Ishikawa (cell line): Measurements from ENCODE around the gene SBNO1.

Experiments
- CEBPB ChIP-seq: IDR thresholded peaks from 2 replicates; pipeline ENCODE4 v1.6.1; 2012
- CREB1 ChIP-seq: IDR thresholded peaks from 2 replicates; pipeline ENCODE4 v1.6.1; 2012; ENCODE audit warnings: low read depth
- EGR1 ChIP-seq: IDR thresholded peaks from 2 replicates; pipeline ENCODE4 v1.6.1; 2012
- EP300 ChIP-seq: IDR thresholded peaks from 2 replicates; pipeline ENCODE4 v1.6.1; 2012; ENCODE audit warnings: borderline replicate concordance
- FOXM1 ChIP-seq: IDR thresholded peaks from 2 replicates; pipeline ENCODE4 v1.6.1; 2012; ENCODE audit warnings: low read depth, borderline replicate concordance
- NFIC ChIP-seq: IDR thresholded peaks from 2 replicates; pipeline ENCODE4 v1.6.1; 2012
- RAD21 ChIP-seq: IDR thresholded peaks from 2 replicates; pipeline ENCODE4 v1.6.1; 2012; ENCODE audit warnings: low read depth
- TAF1 ChIP-seq: IDR thresholded peaks from 2 replicates; pipeline ENCODE4 v1.6.1; 2012; ENCODE audit warnings: low read depth, mild to moderate bottlenecking
- TEAD4 ChIP-seq: IDR thresholded peaks from 2 replicates; pipeline ENCODE4 v1.6.1; 2012
- YY1 ChIP-seq: IDR thresholded peaks from 2 replicates; pipeline ENCODE4 v1.6.1; 2012; ENCODE audit warnings: low read depth
- ZBTB7A ChIP-seq: IDR thresholded peaks from 2 replicates; pipeline ENCODE4 v1.6.1; 2012; ENCODE audit warnings: low read depth
- TF ChIP-seq, protein P1 (sequence below): IDR thresholded peaks from 2 replicates; pipeline ENCODE4 v1.6.1; 2012
- TF ChIP-seq, protein P2 (sequence below): IDR thresholded peaks from 2 replicates; pipeline ENCODE4 v1.6.1; 2012
- TF ChIP-seq, protein P3 (sequence below): IDR thresholded peaks from 2 replicates; pipeline ENCODE4 v1.6.1; 2012; ENCODE audit warnings: low read depth, mild to moderate bottlenecking

DNA sequence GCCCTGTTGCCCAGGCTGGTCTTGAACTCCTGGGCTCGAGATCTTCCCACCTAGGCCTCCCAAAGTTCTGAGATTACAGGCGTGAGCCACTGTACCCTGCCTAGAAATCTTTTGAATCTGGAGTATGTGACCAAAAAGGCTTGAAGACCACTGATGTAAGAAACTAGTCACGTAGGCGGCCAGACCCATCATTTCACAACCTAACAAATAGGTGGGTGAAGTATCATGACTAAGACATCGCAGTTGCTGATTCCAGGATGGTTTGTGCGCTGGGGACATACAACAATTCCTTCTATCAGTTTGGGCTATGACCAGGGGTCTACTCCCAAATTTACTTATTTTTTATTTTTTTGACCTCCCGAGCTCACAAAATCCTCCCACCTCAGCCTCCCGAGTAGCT lies 81.2 kb downstream of the SBNO1 start:
- TF ChIP-seq FOXM1: no peak
- no peak for TF ChIP-seq CREB1
- TF ChIP-seq RAD21: no peak
- TF ChIP-seq CEBPB: no peak
- TF ChIP-seq NFIC: no peak
- TF ChIP-seq EP300: no peak
- TF ChIP-seq, protein P1, sequence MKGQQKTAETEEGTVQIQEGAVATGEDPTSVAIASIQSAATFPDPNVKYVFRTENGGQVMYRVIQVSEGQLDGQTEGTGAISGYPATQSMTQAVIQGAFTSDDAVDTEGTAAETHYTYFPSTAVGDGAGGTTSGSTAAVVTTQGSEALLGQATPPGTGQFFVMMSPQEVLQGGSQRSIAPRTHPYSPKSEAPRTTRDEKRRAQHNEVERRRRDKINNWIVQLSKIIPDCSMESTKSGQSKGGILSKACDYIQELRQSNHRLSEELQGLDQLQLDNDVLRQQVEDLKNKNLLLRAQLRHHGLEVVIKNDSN: no peak
- TF ChIP-seq, protein P2, sequence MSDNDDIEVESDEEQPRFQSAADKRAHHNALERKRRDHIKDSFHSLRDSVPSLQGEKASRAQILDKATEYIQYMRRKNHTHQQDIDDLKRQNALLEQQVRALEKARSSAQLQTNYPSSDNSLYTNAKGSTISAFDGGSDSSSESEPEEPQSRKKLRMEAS: no peak
- TF ChIP-seq YY1: no peak
- TF ChIP-seq TEAD4: no peak
- TF ChIP-seq EGR1: no peak
- TF ChIP-seq TAF1: no peak
- TF ChIP-seq, protein P3, sequence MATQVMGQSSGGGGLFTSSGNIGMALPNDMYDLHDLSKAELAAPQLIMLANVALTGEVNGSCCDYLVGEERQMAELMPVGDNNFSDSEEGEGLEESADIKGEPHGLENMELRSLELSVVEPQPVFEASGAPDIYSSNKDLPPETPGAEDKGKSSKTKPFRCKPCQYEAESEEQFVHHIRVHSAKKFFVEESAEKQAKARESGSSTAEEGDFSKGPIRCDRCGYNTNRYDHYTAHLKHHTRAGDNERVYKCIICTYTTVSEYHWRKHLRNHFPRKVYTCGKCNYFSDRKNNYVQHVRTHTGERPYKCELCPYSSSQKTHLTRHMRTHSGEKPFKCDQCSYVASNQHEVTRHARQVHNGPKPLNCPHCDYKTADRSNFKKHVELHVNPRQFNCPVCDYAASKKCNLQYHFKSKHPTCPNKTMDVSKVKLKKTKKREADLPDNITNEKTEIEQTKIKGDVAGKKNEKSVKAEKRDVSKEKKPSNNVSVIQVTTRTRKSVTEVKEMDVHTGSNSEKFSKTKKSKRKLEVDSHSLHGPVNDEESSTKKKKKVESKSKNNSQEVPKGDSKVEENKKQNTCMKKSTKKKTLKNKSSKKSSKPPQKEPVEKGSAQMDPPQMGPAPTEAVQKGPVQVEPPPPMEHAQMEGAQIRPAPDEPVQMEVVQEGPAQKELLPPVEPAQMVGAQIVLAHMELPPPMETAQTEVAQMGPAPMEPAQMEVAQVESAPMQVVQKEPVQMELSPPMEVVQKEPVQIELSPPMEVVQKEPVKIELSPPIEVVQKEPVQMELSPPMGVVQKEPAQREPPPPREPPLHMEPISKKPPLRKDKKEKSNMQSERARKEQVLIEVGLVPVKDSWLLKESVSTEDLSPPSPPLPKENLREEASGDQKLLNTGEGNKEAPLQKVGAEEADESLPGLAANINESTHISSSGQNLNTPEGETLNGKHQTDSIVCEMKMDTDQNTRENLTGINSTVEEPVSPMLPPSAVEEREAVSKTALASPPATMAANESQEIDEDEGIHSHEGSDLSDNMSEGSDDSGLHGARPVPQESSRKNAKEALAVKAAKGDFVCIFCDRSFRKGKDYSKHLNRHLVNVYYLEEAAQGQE: no peak
- no peak for TF ChIP-seq ZBTB7A
